H9 (cell line): ENCODE data around the gene PPFIBP2. TPM values are rescaled to one million over a fixed set of nuclear protein-coding genes. Genes with fewer than 3 reads are reported as not detected.

Source experiments
- DNase-seq: peaks from one replicate; pipeline ENCODE4 v3.0.0-alpha.2; 2017
- H2AFZ ChIP-seq: one replicate; pipeline ENCODE4 v1.6.1; 2013; ENCODE audit warnings: mild to moderate bottlenecking, low read length, control low read depth, moderate library complexity
- H2AK5ac ChIP-seq: 2 replicates; pipeline ENCODE4 v1.6.1; 2013; ENCODE audit warnings: low read length, control low read depth, mixed read lengths; ENCODE audit not compliant: insufficient read length
- H2BK120ac ChIP-seq: one replicate; pipeline ENCODE4 v1.6.1; 2013; ENCODE audit warnings: low read depth, mild to moderate bottlenecking, low read length, control low read depth, inconsistent platforms; ENCODE audit not compliant: poor library complexity, severe bottlenecking
- H2BK12ac ChIP-seq: 2 replicates; pipeline ENCODE4 v1.6.1; 2013; ENCODE audit warnings: low read length, control low read depth, mixed read lengths, low read depth; ENCODE audit not compliant: insufficient read length
- H2BK15ac ChIP-seq: 2 replicates; pipeline ENCODE4 v1.6.1; 2013; ENCODE audit warnings: low read depth, low read length, control low read depth
- H2BK20ac ChIP-seq: one replicate; pipeline ENCODE4 v1.6.1; 2013; ENCODE audit warnings: low read depth, mild to moderate bottlenecking, low read length, control low read depth, inconsistent platforms; ENCODE audit not compliant: poor library complexity, severe bottlenecking
- H2BK5ac ChIP-seq: 2 replicates; pipeline ENCODE4 v1.6.1; 2013; ENCODE audit warnings: low read length, control low read depth, mixed read lengths; ENCODE audit not compliant: insufficient read length
- H3K14ac ChIP-seq: 2 replicates; pipeline ENCODE4 v1.6.1; 2013; ENCODE audit warnings: low read length, control low read depth; ENCODE audit not compliant: insufficient read depth
- H3K18ac ChIP-seq: 2 replicates; pipeline ENCODE4 v1.6.1; 2013; ENCODE audit warnings: low read depth, mild to moderate bottlenecking, mixed read lengths, low read length, control low read depth; ENCODE audit not compliant: insufficient read length
- H3K23ac ChIP-seq: 2 replicates; pipeline ENCODE4 v1.6.1; 2013; ENCODE audit warnings: low read length, control low read depth, mixed read lengths, low read depth; ENCODE audit not compliant: insufficient read length
- H3K23me2 ChIP-seq: 2 replicates; pipeline ENCODE4 v1.6.1; 2013; ENCODE audit warnings: low read depth, mild to moderate bottlenecking, mixed read lengths, low read length, control low read depth; ENCODE audit not compliant: insufficient read length, poor library complexity, severe bottlenecking
- H3K27ac ChIP-seq: 2 replicates; pipeline ENCODE4 v1.5.1; 2013; ENCODE audit warnings: low read length, control low read depth, mixed read lengths, low read depth; ENCODE audit not compliant: insufficient read length
- H3K27me3 ChIP-seq: 2 replicates; pipeline ENCODE4 v1.6.1; 2013; ENCODE audit warnings: low read length, control low read depth, inconsistent platforms; ENCODE audit not compliant: insufficient read depth
- H3K4ac ChIP-seq: 2 replicates; pipeline ENCODE4 v1.6.1; 2013; ENCODE audit warnings: low read depth, mild to moderate bottlenecking, control low read depth, inconsistent platforms, low read length, moderate library complexity
- H3K4me1 ChIP-seq: 2 replicates; pipeline ENCODE4 v1.6.1; 2013; ENCODE audit warnings: low read length, control low read depth, inconsistent platforms; ENCODE audit not compliant: insufficient read depth
- H3K4me2 ChIP-seq: 2 replicates; pipeline ENCODE4 v1.6.1; 2013; ENCODE audit warnings: low read length, control low read depth, mixed read lengths; ENCODE audit not compliant: insufficient read length, insufficient read depth
- H3K56ac ChIP-seq: 2 replicates; pipeline ENCODE4 v1.6.1; 2013; ENCODE audit warnings: low read depth, mild to moderate bottlenecking, mixed read lengths, low read length, control low read depth; ENCODE audit not compliant: insufficient read length
- H3K79me1 ChIP-seq: 2 replicates; pipeline ENCODE4 v1.6.1; 2013; ENCODE audit warnings: low read depth, mild to moderate bottlenecking, moderate library complexity, low read length, control low read depth, inconsistent platforms; ENCODE audit not compliant: insufficient read depth, poor library complexity, severe bottlenecking
- H3K79me2 ChIP-seq: 2 replicates; pipeline ENCODE4 v1.6.1; 2013; ENCODE audit warnings: low read length, control low read depth, inconsistent platforms; ENCODE audit not compliant: insufficient read depth
- H3K9ac ChIP-seq: 2 replicates; pipeline ENCODE4 v1.6.1; 2013; ENCODE audit warnings: low read length, control low read depth, mixed read lengths; ENCODE audit not compliant: insufficient read length; ENCODE audit errors: extremely low read depth
- H3K9me3 ChIP-seq: one replicate; pipeline ENCODE4 v1.6.1; 2013; ENCODE audit warnings: low read depth, low read length, inconsistent platforms; ENCODE audit not compliant: control insufficient read depth
- H3T11ph ChIP-seq: one replicate; pipeline ENCODE4 v1.6.1; 2013; ENCODE audit warnings: mild to moderate bottlenecking, low read length, control low read depth, inconsistent platforms
- H4K20me1 ChIP-seq: one replicate; pipeline ENCODE4 v1.6.1; 2013; ENCODE audit not compliant: control insufficient read depth, insufficient read length, insufficient read depth
- H4K5ac ChIP-seq: 2 replicates; pipeline ENCODE4 v1.6.1; 2013; ENCODE audit warnings: low read depth, mild to moderate bottlenecking, mixed read lengths, low read length, control low read depth; ENCODE audit not compliant: insufficient read length
- H4K8ac ChIP-seq: replicated peaks from 2 replicates; pipeline ENCODE4 v1.6.1; 2013; ENCODE audit warnings: low read length, control low read depth, mixed read lengths, low read depth; ENCODE audit not compliant: insufficient read length
- H4K91ac ChIP-seq: 2 replicates; pipeline ENCODE4 v1.6.1; 2013; ENCODE audit warnings: low read depth, mild to moderate bottlenecking, moderate library complexity, mixed read lengths, low read length, control low read depth; ENCODE audit not compliant: insufficient read length
- H3K27ac Mint-ChIP-seq, 3 experiments: 2 replicates in 2 of 3; 3 replicates in 1 of 3; pipeline ENCODE4 v1.8.0; 2020 to 2021; ENCODE audit warnings: mixed read lengths in 3 of 3, mild to moderate bottlenecking in 1 of 3, moderate library complexity in 1 of 3
- H3K27me3 Mint-ChIP-seq: 2 replicates; pipeline ENCODE4 v1.8.0; 2021; ENCODE audit warnings: low read depth, mild to moderate bottlenecking, moderate library complexity, mixed read lengths
- H3K36me3 Mint-ChIP-seq, 3 experiments: 2 replicates in 2 of 3; 3 replicates in 1 of 3; pipeline ENCODE4 v1.8.0; 2020 to 2021; ENCODE audit warnings: low read depth in 3 of 3, mixed read lengths in 3 of 3; ENCODE audit not compliant: insufficient read depth in 1 of 3
- H3K4me1 Mint-ChIP-seq, 2 experiments: 2 replicates each; pipeline ENCODE4 v1.8.0; 2020; ENCODE audit warnings: mixed read lengths in 2 of 2
- H3K4me3 Mint-ChIP-seq, 2 experiments: 2 replicates in 1 of 2; 3 replicates in 1 of 2; pipeline ENCODE4 v1.8.0; 2020 to 2021; ENCODE audit warnings: mild to moderate bottlenecking in 2 of 2, mixed read lengths in 2 of 2, moderate library complexity in 1 of 2
- H3K9me3 Mint-ChIP-seq, 2 experiments: 2 replicates in 1 of 2; 3 replicates in 1 of 2; pipeline ENCODE4 v1.8.0; 2020; ENCODE audit warnings: mild to moderate bottlenecking in 2 of 2, mixed read lengths in 2 of 2, moderate library complexity in 1 of 2
- CTCF ChIP-seq: fragments of 200-600 bp; sonication (generic); conservative IDR thresholded peaks from 3 replicates; pipeline ENCODE4 v1.8.0; 2021; ENCODE audit warnings: antibody characterized with exemption, mild to moderate bottlenecking
- WGBS: extraction: QIAGEN DNeasy Blood & Tissue Kit; methylation state at CpG from one replicate; pipeline ENCODE4 v1.1.7; 2013; ENCODE audit warnings: missing lambda C conversion rate, low lambda C conversion rate, mixed read lengths; ENCODE audit not compliant: insufficient read length; ENCODE audit errors: extremely low coverage; 5-methylcytosine and 5-hydroxymethylcytosine counted together
- total RNA-seq: library from RNA; stranded (reverse); gene quantifications from 2 replicates; pipeline ENCODE4 v1.2.1, GENCODE V29; 2021

The PPFIBP2 gene
- total RNA-seq, 1 experiment from 2014 or later, result 8.3 TPM

- H4K20me1 ChIP-seq, result no peaks in the 10 kb centered on the region
- H3K18ac ChIP-seq, result no peak overlapping the region
- H4K8ac ChIP-seq, result no peak overlapping the region
- DNase-seq, result no peak
- H2BK120ac ChIP-seq, result no peak overlapping the region
- no peak overlapping the region for H2BK5ac ChIP-seq
- no peaks in the 10 kb centered on the region for H3K9me3 ChIP-seq
- WGBS, result no CpG with 5 or more reads among the region's 9 CpGs
- peaks cover 5 to 57% (median 20%) of the 10 kb centered on the region in 3 experiments for H3K36me3 Mint-ChIP-seq
- H4K91ac ChIP-seq, result no peak overlapping the region
- H3K4ac ChIP-seq, result no peak overlapping the region
- peak overlapping the region in 1 of 3 experiments; percentile 49; a peak in 1 of 7 replicates for H3K27ac Mint-ChIP-seq
- H3K56ac ChIP-seq, result no peak overlapping the region
- H3K4me1 ChIP-seq, result no peaks in the 10 kb centered on the region
- TF ChIP-seq CTCF, result no peak
- H3K79me1 ChIP-seq, result no peaks in the 10 kb centered on the region
- no peak overlapping the region for H2AFZ ChIP-seq
- H3K23me2 ChIP-seq, result no peaks in the 10 kb centered on the region
- H3K4me3 Mint-ChIP-seq, result no peak overlapping the region
- no peak overlapping the region for H3K14ac ChIP-seq
- H3K4me2 ChIP-seq, result no peak overlapping the region
- H3T11ph ChIP-seq, result no peak overlapping the region
- no peaks in the 10 kb centered on the region for H3K27me3 ChIP-seq
- no peak overlapping the region for H3K9ac ChIP-seq
- H2BK15ac ChIP-seq, result no peak overlapping the region
- H3K79me2 ChIP-seq, result no peaks in the 10 kb centered on the region
- 0 out of 4 replicates have a peak, but pooled peaks cover 0 to 8% of the 10 kb centered on the region in 2 experiments for H3K4me1 Mint-ChIP-seq
- H3K27me3 Mint-ChIP-seq, result no peaks in the 10 kb centered on the region
- no peak overlapping the region for H2BK20ac ChIP-seq
- no peak overlapping the region for H4K5ac ChIP-seq
- no peaks in the 10 kb centered on the region for H3K9me3 Mint-ChIP-seq
- no peak overlapping the region for H2BK12ac ChIP-seq
- H3K23ac ChIP-seq, result no peak overlapping the region
- H2AK5ac ChIP-seq, result no peak overlapping the region
- H3K27ac ChIP-seq, result no peak overlapping the region
Measured at GRCh38 chr11:7651700-7652099, 137.9 kb downstream of the PPFIBP2 start.
